Astrocyte of the spinal cord (primary cell): ENCODE data around the gene MTSS2.
"Not testable (repeated sequence)": the region's sequence is repeated elsewhere in the genome, so short reads cannot be mapped to it uniquely, and the experiment has no call there.

Source experiments
- DNase-seq: peaks from one replicate; pipeline ENCODE4 v3.0.0; 2011; ENCODE audit warnings: low read depth, low spot score
- H3K4me3 ChIP-seq: 2 replicates; pipeline ENCODE4 v1.5.1; 2011; ENCODE audit warnings: low read depth, mild to moderate bottlenecking, low read length, moderate library complexity
- in situ Hi-C: cut with HindIII; loops from 2 replicates; pipeline ENCODE4 v1.10.0; 2017; ENCODE audit warnings: low sequenced_read_pairs
- TF ChIP-seq, protein P1 (sequence below): IDR thresholded peaks from 2 replicates; pipeline ENCODE4 v1.5.1; 2012; ENCODE audit warnings: low read depth, mild to moderate bottlenecking, low read length, inconsistent platforms

The MTSS2 gene

DNA sequence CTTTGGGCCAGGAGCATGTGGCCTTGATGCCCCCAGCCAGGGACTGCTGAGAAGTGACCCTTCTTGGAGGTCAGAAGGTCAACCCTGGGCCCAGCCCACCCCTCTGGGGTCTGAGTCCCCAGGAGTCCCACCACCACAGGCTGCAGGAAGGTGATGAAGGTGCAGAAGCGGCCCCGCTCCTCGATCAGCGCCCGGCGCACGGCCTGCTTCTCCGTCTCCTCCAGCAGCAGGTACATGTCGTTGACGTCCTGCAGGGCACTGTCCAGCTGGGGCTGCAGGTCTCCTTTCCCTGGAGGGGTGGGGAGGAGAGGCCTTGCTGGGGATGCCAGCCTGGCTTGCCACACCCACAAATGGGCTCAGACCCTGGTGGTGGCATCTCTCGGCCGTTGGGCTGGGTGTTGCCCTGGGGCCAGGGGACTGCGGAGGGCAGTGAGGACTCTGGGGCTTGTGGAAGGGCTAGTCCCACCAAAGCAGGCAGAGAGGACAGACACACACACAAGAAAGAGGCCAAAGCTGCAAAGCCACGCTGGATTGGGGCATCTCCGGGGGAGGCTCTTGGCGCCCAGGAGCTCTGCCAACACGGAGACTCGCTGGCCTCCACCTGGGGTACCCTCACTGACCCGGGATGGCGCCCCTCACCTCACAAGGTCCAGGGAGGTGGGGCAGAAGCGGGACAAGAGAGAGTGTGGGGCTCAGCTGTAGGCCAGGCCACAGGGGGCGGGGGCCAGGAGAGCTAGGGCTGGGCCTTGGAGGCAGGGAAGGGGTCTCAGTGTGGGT lies 7.5 kb downstream of the MTSS2 start:
- TF ChIP-seq, protein P1, sequence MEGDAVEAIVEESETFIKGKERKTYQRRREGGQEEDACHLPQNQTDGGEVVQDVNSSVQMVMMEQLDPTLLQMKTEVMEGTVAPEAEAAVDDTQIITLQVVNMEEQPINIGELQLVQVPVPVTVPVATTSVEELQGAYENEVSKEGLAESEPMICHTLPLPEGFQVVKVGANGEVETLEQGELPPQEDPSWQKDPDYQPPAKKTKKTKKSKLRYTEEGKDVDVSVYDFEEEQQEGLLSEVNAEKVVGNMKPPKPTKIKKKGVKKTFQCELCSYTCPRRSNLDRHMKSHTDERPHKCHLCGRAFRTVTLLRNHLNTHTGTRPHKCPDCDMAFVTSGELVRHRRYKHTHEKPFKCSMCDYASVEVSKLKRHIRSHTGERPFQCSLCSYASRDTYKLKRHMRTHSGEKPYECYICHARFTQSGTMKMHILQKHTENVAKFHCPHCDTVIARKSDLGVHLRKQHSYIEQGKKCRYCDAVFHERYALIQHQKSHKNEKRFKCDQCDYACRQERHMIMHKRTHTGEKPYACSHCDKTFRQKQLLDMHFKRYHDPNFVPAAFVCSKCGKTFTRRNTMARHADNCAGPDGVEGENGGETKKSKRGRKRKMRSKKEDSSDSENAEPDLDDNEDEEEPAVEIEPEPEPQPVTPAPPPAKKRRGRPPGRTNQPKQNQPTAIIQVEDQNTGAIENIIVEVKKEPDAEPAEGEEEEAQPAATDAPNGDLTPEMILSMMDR, result no peak
- no peak for DNase-seq
- H3K4me3 ChIP-seq, result no peak overlapping the region
- in situ Hi-C loops, result no loop called here

DNA sequence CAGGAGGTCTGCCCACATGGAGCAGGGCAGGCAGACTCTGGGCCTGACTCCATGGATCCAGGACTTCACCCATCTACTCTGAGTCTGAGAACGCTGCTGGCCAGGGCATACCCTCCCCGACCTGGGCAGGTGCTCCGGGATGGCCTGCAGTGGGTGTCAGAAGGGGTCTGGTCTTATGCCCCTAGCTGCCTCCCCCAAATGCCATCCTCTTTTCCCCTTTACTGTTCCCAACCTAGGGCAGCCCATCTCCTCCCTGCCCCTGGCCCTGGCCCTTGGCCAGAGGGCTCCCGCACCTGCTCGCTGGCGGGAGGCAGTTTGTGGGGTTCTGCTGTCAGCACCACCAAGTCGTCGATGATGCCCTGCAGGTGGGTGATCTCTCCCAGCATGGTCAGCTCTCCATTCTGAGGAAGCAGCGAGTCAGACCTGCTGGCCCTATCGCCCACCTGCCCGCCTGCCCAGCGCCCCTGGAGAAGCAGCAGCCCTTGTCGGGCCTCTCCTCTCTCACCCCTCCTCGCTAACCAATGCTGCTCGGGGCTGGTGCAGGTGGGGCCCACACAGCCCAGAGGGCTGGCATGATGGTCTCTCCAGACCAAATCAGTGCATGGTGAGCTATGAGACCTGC lies 8.2 kb downstream of the MTSS2 start:
- in situ Hi-C loops, result no loop called here
- TF ChIP-seq, protein P1, result no peak

DNA sequence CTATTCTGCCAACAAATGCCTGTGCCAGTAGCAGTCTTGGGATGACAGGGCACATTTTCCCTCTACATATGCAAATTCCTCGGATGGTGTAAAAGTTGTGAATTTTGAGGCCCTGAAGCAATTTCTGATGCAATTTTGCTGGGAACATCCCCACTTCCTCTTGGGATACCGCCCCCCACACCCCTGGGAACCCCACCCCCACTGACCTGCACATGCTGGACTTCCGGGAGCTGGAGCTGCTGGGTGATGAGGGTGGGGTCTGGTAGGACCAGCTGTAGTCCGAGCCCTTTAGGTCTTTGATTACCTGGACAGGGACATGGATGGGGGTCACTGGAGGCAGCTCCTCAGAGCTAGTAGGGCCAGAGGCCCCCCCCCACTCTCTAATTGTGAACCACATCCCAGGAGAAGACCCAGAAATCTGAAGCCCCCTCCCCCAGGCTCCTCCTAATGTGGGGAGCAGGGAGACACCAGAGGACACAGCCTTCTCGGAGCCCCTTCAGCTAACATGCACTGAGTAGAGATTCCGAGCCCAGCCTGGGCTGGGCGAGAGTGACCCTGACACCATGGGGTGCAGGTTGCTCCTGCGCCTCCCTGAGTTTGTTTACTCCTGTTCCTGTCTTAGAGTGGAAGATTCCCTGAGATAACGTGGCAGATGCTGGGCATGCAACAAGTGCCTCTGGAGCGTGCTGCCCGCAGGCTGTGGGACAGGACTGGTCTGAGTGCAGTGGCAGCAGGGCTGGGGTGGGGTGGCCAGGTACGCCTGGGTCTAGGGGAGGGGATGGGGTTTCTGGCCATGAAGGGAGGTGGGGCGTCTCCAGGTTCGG lies 9.0 kb downstream of the MTSS2 start:
- no peak overlapping the region for H3K4me3 ChIP-seq
- no peak for DNase-seq
- TF ChIP-seq, protein P1, result no peak
- in situ Hi-C loops, result no loop called here

More for the DNA sequence above, 8.2 kb downstream of the MTSS2 start:
- no peak for DNase-seq
- no peak overlapping the region for H3K4me3 ChIP-seq

DNA sequence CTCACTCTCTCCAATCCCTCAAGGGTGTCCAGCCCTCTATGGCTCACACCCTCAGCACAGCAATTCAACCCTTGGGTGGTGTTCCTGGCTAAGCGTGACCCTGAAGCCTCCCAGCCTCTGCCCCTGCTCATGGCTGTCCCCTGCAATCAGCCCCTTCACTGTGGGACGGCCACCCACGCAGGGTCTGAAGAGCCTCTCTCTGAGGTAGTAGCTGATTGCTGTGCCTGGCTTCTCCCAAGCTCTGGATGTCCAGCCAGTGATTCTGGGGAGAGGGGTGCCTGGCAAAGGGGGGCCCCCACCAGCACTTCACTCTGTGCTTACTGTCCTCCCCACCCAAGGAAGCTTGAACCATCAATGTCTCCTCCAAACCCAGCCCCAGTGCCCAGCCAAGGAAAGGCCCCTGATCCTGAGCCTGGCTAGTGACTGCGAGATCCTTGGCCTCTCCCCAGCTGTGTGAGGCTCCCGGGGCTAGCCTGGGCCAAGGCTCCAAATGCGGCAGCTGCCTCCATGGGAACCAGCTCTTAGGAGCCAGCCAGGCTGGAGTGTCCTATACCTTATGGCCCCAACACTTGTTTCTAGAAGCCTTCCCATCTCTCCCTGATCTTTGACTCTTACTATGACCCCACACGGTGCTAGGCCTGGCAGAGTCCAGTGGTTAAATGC lies 9.9 kb downstream of the MTSS2 start:
- in situ Hi-C loops, result no loop called here
- no peak overlapping the region for H3K4me3 ChIP-seq
- DNase-seq, result no peak
- TF ChIP-seq, protein P1, result no peak

DNA sequence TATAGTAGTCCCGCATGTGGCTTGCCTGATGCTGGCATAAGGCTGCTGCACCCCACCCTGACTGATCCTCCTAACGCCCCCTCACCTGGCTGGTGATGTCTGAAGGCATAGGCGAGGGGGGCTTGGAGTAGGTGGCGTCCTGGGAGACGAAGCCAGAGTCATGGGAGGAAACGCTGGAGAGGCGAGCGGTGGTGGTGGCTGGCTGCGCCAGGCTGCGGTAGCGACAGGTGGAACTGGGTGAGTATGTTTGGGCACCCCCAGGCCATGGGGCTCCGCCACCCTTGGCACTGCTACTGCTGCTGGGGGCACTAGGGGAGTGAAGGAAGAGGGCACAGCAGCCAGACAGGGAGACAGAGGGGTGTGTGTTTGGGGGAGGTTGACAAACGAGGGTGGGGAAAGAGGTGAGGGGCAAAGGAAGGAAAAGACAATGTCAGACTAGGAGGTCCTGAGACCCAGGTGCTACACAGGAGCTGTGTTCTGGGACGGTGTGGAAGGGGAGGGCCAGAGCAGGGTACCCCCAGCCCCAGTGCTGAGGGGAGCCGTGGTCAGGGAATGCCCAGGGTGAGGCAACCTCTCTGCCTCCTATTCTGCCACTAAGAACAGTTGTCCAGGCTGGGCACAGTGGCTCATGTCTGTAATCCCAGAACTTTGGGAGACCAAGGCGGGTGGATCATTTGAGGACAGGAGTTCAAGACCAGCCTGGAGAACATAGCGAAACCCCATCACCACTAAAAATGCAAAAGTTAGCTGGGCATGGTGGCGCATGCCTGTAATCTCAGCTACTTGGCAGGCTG lies 11.4 kb downstream of the MTSS2 start:
- H3K4me3 ChIP-seq, result no peak overlapping the region
- no peak for DNase-seq
- in situ Hi-C loops, result no loop called here
- TF ChIP-seq, protein P1, result no peak

DNA sequence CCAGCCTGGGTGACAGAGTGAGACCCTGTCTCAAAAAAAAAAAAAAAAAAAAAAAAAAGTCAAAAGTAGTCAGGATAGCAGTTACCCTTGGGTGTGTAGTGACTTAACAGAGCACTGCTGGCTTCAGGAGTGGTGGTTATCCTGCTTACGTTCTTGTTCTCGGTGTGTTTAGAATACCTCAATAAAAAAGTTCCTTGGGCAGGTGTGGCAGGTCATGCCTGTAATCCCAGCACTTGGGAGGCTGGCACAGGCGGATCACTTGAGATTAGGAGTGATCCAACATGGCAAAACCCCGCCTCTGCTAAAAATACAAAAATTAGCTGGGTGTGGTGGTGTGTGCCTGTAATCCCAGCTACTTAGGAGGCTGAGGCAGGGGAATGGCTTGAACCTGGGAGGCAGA lies 14.9 kb downstream of the MTSS2 start:
- H3K4me3 ChIP-seq, DNase-seq, in situ Hi-C loops: not testable (repeated sequence)
